Measurements from ENCODE around the gene HSPA1B. TPM values are rescaled to one million over a fixed set of nuclear protein-coding genes. Genes with fewer than 3 reads are reported as not detected.

HSPA1B gene
- 100 to 1,000 TPM in 2 of 6 experiments, 10 to 100 TPM in 4; 41.5 to 144 (median 47.5) TPM for total RNA-seq
- long read RNA-seq, transcript HSPA1B-201 (1 exons, 2,521 nt) = major isoform, 5 of 6 reads
- long read RNA-seq, partial matches to known transcripts = 0 of 6 reads
- long read RNA-seq, other reads (novel, unspliced or antisense) = 1 of 6 reads

- intact Hi-C loops (cut with DNase I) = no loop called here
- peak within 1 kb of the TSS; percentile 26 to 54 (median 48) for H3K4me3 ChIP-seq
- H3K27me3 ChIP-seq = no peaks in the 10 kb centered on the region
- no peaks in the 10 kb centered on the region for H3K9me3 ChIP-seq
- WGBS (ENCODE audit: insufficient coverage, low coverage, low lambda C conversion rate, missing lambda C conversion rate) = under 1% methylated on average over 16 of the region's 56 CpGs
- peak; percentile 97 to 99 (median 99) for DNase-seq
- peak; percentile 45 to 91 (median 69) for ATAC-seq
- peaks cover 0 to 29% (median 7%) of the 10 kb centered on the region in 4 donors for H3K4me1 ChIP-seq
- H3K27ac ChIP-seq = peak within 1 kb of the TSS; percentile 87 to 98 (median 90)
- TF ChIP-seq CTCF (IDR thresholded peaks at IDR 0.05) (no peak), POLR2A (IDR thresholded peaks at IDR 0.05) (peak; percentile 100)
- peaks cover 0 to 3% (median 0%) of the 10 kb centered on the region in 4 donors for H3K36me3 ChIP-seq
Observed at GRCh38 chr6:31827286-31828079, at the start of gene HSPA1B. TSS of gene HSPA1B (plus strand) at chr6:31827738. CDS start at chr6:31827951, 213 bp downstream.

- peaks cover 0 to 24% (median 11%) of the 10 kb centered on the region in 4 donors for H3K36me3 ChIP-seq
- WGBS (ENCODE audit: insufficient coverage, low coverage, low lambda C conversion rate, missing lambda C conversion rate) = 80% methylated on average over 2 of the region's 5 CpGs
- peaks cover 0 to 27% (median 6%) of the 10 kb centered on the region in 4 donors for H3K4me1 ChIP-seq
- intact Hi-C loops (cut with DNase I) = loop anchor here (10.0 kb wide), 1 partner anchor 57 kb away; no protein-coding TSS in a partner anchor
- no peak for ATAC-seq
- no peak for TF ChIP-seq CTCF (IDR thresholded peaks at IDR 0.05)
- no peak for TF ChIP-seq POLR2A (IDR thresholded peaks at IDR 0.05)
- no peaks in the 10 kb centered on the region for H3K9me3 ChIP-seq
- H3K27me3 ChIP-seq = no peaks in the 10 kb centered on the region
- DNase-seq = no peak
- H3K27ac ChIP-seq = peak overlapping the region in 1 of 3 donors; percentile 58
- no peak overlapping the region for H3K4me3 ChIP-seq
Observed at GRCh38 chr6:31778193-31778592, 49.3 kb upstream of the HSPA1B start.

GRCh38 chr6:31778999-31779885, 48.3 kb upstream of the HSPA1B start:
- Histone ChIP-seq H3K4me1 (peaks cover 0 to 25% (median 6%) of the 10 kb centered on the region in 4 donors), H3K4me3 (no peak overlapping the region), H3K27ac (no peak overlapping the region), H3K9me3 (no peaks in the 10 kb centered on the region), H3K36me3 (peaks cover 0 to 31% (median 15%) of the 10 kb centered on the region in 4 donors), H3K27me3 (no peaks in the 10 kb centered on the region)
- ATAC-seq (peak in 1 of 4 donors; percentile 17), DNase-seq (peak in 2 of 3 donors; percentile 48 to 78)
- no peak for TF ChIP-seq POLR2A (IDR thresholded peaks at IDR 0.05)
- no peak for TF ChIP-seq CTCF (IDR thresholded peaks at IDR 0.05)
- intact Hi-C loops (cut with DNase I) = loop anchor here (10.0 kb wide), 1 partner anchor 56 kb away; no protein-coding TSS in a partner anchor
- no CpG with 5 or more reads among the region's 43 CpGs for WGBS (ENCODE audit: insufficient coverage, low coverage, low lambda C conversion rate, missing lambda C conversion rate)

GRCh38 chr6:31779908-31780307, 47.6 kb upstream of the HSPA1B start:
- Histone ChIP-seq H3K36me3 (peaks cover 0 to 38% (median 18%) of the 10 kb centered on the region in 4 donors), H3K4me3 (no peak overlapping the region), H3K9me3 (no peaks in the 10 kb centered on the region), H3K27ac (no peak overlapping the region), H3K27me3 (no peaks in the 10 kb centered on the region), H3K4me1 (peaks cover 0 to 25% (median 6%) of the 10 kb centered on the region in 4 donors)
- TF ChIP-seq POLR2A (IDR thresholded peaks at IDR 0.05) (no peak), CTCF (IDR thresholded peaks at IDR 0.05) (no peak)
- DNase-seq (no peak), ATAC-seq (no peak)
- no CpG with 5 or more reads among the region's 10 CpGs for WGBS (ENCODE audit: insufficient coverage, low coverage, low lambda C conversion rate, missing lambda C conversion rate)
- intact Hi-C loops (cut with DNase I) = loop anchor here (10.0 kb wide), 1 partner anchor 55 kb away; no protein-coding TSS in a partner anchor

Measured in right lobe of liver (tissue), 6 donors.